Measurements from ENCODE around the gene SH3GLB1. TPM values are rescaled to one million over a fixed set of nuclear protein-coding genes. Genes with fewer than 3 reads are reported as not detected.

Gene SH3GLB1
- total and polyA plus RNA-seq, 2 donors (not counting 1 experiment from before 2014, with no cell fraction given) = 41.5 to 80.2 TPM

GRCh38 chr1:86768554-86768953, 64.2 kb downstream of the SH3GLB1 start:
- Histone ChIP-seq H3K9ac (ENCODE audit: insufficient read depth, low read length) (no peak overlapping the region), H4K20me1 (ENCODE audit: control insufficient read depth, extremely low read depth, insufficient read depth, low read length) (no peaks in the 10 kb centered on the region), H2AFZ (ENCODE audit: low read length) (no peak overlapping the region), H3K36me3 (ENCODE audit: control insufficient read depth, insufficient read depth, low read length) (no peaks in the 10 kb centered on the region), H3K79me2 (ENCODE audit: control insufficient read depth, insufficient read depth, low read length) (no peaks in the 10 kb centered on the region), H3K9me3 (ENCODE audit: control insufficient read depth, insufficient read depth, low read depth, low read length) (no peaks in the 10 kb centered on the region), H3K4me2 (ENCODE audit: extremely low read depth, insufficient read depth, low read length) (no peak overlapping the region), H3K4me3 (replicated peaks in 1 of 4; ENCODE audit: control extremely low read depth in 1 of 4, insufficient read depth in 1 of 4, low read depth in 3 of 4, low read length in 4 of 4) (no peak overlapping the region), H3K27me3 (ENCODE audit: control insufficient read depth, insufficient read depth, low read length) (no peaks in the 10 kb centered on the region), H3K4me1 (ENCODE audit: control insufficient read depth, extremely low read depth, insufficient read depth, low read length) (peaks cover 5% of the 10 kb centered on the region), H3K27ac (ENCODE audit: insufficient read depth, low read length) (no peak overlapping the region)
- DNase-seq (ENCODE audit: low read depth in 2 of 2) = no peak
- TF ChIP-seq EZH2 (IDR thresholded peaks at IDR 0.05; ENCODE audit: low read length, missing control alignments) = no peak
- TF ChIP-seq, protein P1, sequence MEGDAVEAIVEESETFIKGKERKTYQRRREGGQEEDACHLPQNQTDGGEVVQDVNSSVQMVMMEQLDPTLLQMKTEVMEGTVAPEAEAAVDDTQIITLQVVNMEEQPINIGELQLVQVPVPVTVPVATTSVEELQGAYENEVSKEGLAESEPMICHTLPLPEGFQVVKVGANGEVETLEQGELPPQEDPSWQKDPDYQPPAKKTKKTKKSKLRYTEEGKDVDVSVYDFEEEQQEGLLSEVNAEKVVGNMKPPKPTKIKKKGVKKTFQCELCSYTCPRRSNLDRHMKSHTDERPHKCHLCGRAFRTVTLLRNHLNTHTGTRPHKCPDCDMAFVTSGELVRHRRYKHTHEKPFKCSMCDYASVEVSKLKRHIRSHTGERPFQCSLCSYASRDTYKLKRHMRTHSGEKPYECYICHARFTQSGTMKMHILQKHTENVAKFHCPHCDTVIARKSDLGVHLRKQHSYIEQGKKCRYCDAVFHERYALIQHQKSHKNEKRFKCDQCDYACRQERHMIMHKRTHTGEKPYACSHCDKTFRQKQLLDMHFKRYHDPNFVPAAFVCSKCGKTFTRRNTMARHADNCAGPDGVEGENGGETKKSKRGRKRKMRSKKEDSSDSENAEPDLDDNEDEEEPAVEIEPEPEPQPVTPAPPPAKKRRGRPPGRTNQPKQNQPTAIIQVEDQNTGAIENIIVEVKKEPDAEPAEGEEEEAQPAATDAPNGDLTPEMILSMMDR (conservative IDR thresholded peaks at IDR 0.05 in 1 of 2, IDR thresholded peaks at IDR 0.05 in 1 of 2; ENCODE audit: low read depth in 1 of 2, low read length in 2 of 2) = no peak

DNA sequence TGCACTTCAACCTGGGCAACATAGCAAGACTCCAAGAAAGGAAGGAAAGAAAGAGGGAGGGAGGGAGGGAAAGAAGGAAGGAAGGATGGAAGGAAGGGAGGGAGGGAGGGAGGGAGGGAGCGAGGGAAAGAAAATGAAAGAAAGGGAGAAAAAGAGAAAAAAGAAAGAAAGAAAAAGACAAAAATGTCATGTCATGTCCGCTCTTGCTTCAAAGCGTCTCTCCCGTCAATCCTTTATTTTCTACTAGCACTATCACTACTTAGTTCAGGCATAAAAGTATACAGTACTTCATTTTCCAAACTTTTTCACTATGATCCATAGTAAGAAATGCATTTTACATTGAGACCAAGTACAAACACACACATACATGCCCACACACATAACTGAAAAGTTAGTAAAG, 64.7 kb downstream of the SH3GLB1 start:
- H3K4me2 ChIP-seq (ENCODE audit: extremely low read depth, insufficient read depth, low read length) = no peak overlapping the region
- H4K20me1 ChIP-seq (ENCODE audit: control insufficient read depth, extremely low read depth, insufficient read depth, low read length) = no peaks in the 10 kb centered on the region
- no peak overlapping the region for H3K4me3 ChIP-seq (replicated peaks in 1 of 4; ENCODE audit: control extremely low read depth in 1 of 4, insufficient read depth in 1 of 4, low read depth in 3 of 4, low read length in 4 of 4)
- H3K27me3 ChIP-seq (ENCODE audit: control insufficient read depth, insufficient read depth, low read length) = no peaks in the 10 kb centered on the region
- H3K36me3 ChIP-seq (ENCODE audit: control insufficient read depth, insufficient read depth, low read length) = no peaks in the 10 kb centered on the region
- no peaks in the 10 kb centered on the region for H3K9me3 ChIP-seq (ENCODE audit: control insufficient read depth, insufficient read depth, low read depth, low read length)
- no peak overlapping the region for H2AFZ ChIP-seq (ENCODE audit: low read length)
- H3K4me1 ChIP-seq (ENCODE audit: control insufficient read depth, extremely low read depth, insufficient read depth, low read length) = peaks cover 9% of the 10 kb centered on the region
- no peak overlapping the region for H3K9ac ChIP-seq (ENCODE audit: insufficient read depth, low read length)
- H3K27ac ChIP-seq (ENCODE audit: insufficient read depth, low read length) = no peak overlapping the region
- H3K79me2 ChIP-seq (ENCODE audit: control insufficient read depth, insufficient read depth, low read length) = no peaks in the 10 kb centered on the region
- no peak for TF ChIP-seq EZH2 (IDR thresholded peaks at IDR 0.05; ENCODE audit: low read length, missing control alignments)
- TF ChIP-seq, protein P1 (conservative IDR thresholded peaks at IDR 0.05 in 1 of 2, IDR thresholded peaks at IDR 0.05 in 1 of 2; ENCODE audit: low read depth in 1 of 2, low read length in 2 of 2) = no peak
- DNase-seq (ENCODE audit: low read depth in 2 of 2) = no peak

DNA sequence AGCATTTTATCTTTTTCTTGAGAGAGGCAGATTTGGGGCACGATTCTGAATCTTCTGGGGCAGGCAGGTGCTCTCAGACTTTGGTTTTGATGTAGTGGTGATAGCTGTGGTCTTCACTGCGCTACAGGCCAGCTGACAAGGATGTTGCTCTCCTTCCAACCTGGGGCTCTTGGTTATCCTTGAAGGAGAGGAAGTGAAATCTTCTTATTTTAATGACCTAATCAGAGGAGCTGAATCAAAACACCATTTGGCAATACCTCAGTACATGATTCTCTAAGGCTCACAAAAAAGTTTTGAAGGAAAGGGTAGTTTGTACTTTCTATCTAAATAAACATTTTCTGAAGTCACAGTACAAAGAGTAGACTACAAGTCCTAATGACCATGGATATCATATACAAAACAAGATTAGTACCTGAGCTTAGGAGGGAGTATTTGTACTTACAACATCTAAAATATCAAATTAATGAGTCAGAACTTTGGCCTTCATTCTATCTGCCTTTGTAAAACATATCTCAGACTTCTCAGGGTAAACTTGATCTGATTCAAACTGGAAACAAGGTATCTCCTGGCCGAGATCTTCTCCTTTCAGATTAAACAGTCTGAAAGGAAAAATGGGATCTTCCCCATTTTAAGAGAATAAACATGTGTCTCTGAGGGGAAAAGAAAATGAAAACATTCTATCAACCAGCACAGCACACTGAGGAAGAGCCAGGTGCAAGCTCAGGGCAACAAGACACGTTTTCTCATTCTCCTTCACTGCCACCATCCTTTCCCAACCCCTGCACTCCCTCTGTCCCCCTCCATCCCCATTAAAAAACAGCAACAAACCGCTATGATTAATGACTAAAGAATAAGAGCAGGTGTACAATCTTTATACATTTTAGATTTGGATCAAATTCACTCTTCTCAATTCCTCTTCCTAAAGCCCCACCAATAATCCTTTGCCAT, 69.2 kb downstream of the SH3GLB1 start:
- Histone ChIP-seq H3K9ac (ENCODE audit: insufficient read depth, low read length) (no peak overlapping the region), H3K27ac (ENCODE audit: insufficient read depth, low read length) (peak overlapping the region; percentile 49), H4K20me1 (ENCODE audit: control insufficient read depth, extremely low read depth, insufficient read depth, low read length) (no peaks in the 10 kb centered on the region), H3K4me1 (ENCODE audit: control insufficient read depth, extremely low read depth, insufficient read depth, low read length) (peaks cover 16% of the 10 kb centered on the region), H3K36me3 (ENCODE audit: control insufficient read depth, insufficient read depth, low read length) (no peaks in the 10 kb centered on the region), H2AFZ (ENCODE audit: low read length) (no peak overlapping the region), H3K27me3 (ENCODE audit: control insufficient read depth, insufficient read depth, low read length) (no peaks in the 10 kb centered on the region), H3K4me3 (replicated peaks in 1 of 4; ENCODE audit: control extremely low read depth in 1 of 4, insufficient read depth in 1 of 4, low read depth in 3 of 4, low read length in 4 of 4) (peak overlapping the region in 3 of 4 experiments; percentile 9 to 20 (median 15)), H3K9me3 (ENCODE audit: control insufficient read depth, insufficient read depth, low read depth, low read length) (no peaks in the 10 kb centered on the region), H3K4me2 (ENCODE audit: extremely low read depth, insufficient read depth, low read length) (peak overlapping the region; percentile 89), H3K79me2 (ENCODE audit: control insufficient read depth, insufficient read depth, low read length) (no peaks in the 10 kb centered on the region)
- TF ChIP-seq EZH2 (IDR thresholded peaks at IDR 0.05; ENCODE audit: low read length, missing control alignments) = no peak
- TF ChIP-seq, protein P1 (conservative IDR thresholded peaks at IDR 0.05 in 1 of 2, IDR thresholded peaks at IDR 0.05 in 1 of 2; ENCODE audit: low read depth in 1 of 2, low read length in 2 of 2) = no peak
- peak in 1 of 2 donors; percentile 56 for DNase-seq (ENCODE audit: low read depth in 2 of 2)
